Endothelial cell of hepatic sinusoid (primary cell): ENCODE results near the gene COMT.
"Not testable (repeated sequence)": the region's sequence is repeated elsewhere in the genome, so short reads cannot be mapped to it uniquely, and the experiment has no call there.

Experiments used
- in situ Hi-C: cut with HindIII; loops from 2 replicates; pipeline ENCODE4 v1.10.0; 2017; ENCODE audit warnings: low sequenced_read_pairs

The COMT gene

GRCh38 chr22:19928207-19928606, 13.4 kb upstream of the COMT start:
- in situ Hi-C loops: no loop called here

DNA sequence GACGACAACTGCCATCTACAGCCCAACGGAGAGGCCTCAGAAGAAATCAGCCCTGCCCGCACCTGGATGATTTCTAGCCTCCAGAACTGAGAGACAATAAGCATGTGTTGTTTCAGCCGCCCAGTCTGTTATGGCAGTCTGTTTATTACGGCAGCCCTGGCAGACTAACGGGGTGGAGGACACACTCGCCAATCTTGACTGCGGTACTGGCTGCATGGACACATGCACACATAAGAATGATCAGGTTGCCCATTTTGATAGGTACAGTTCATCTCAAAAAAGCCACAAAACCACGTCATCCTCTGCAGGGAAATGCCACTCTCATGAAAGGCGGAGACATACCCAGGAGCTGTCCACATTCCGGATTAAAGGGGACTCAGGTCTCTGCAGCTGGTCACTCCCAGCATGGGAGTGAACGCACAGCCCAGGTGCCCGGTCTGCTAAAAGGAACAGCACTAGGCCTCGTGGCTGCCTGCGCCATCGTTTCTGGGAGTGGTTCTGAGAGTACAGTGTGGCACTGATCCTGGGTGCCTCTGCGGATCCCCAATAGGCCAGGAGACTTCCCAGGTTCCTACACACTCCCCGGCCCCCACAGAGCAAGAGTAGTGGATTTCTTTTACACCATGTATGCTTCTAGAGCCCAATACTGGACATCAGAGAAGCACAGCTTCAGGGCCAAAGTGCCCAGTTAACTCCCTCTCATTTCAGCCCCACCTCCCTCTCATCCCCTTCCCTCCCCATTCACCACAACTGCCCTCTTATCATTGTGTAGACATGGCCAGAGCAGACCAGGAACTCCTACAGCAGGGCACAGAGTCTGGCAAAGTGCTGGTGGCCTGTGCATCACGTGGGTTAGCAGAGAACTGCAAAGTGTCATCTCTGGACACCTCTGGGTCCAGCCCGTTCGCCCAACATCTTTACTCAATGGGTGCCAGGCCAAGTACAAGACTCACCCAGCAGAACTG, 11.7 kb upstream of the COMT start:
- in situ Hi-C loops: loop anchor here (5.0 kb wide), 2 partner anchors 38 to 98 kb away; no protein-coding TSS in a partner anchor

- in situ Hi-C loops: loop anchor here (5.0 kb wide), 2 partner anchors 39 to 99 kb away; no protein-coding TSS in a partner anchor
Observed at GRCh38 chr22:19930551-19931486, 10.8 kb upstream of the COMT start.

GRCh38 chr22:19931514-19931913, 10.1 kb upstream of the COMT start:
- in situ Hi-C loops: loop anchor here (5.0 kb wide), 2 partner anchors 39 to 99 kb away; no protein-coding TSS in a partner anchor

GRCh38 chr22:19932367-19933206, 9.0 kb upstream of the COMT start:
- in situ Hi-C loops: loop anchor here (5.0 kb wide), 2 partner anchors 40 to 100 kb away; no protein-coding TSS in a partner anchor

GRCh38 chr22:19933341-19934241, 8.0 kb upstream of the COMT start:
- in situ Hi-C loops: loop anchor here (5.0 kb wide), 2 partner anchors 41 to 101 kb away; no protein-coding TSS in a partner anchor

DNA sequence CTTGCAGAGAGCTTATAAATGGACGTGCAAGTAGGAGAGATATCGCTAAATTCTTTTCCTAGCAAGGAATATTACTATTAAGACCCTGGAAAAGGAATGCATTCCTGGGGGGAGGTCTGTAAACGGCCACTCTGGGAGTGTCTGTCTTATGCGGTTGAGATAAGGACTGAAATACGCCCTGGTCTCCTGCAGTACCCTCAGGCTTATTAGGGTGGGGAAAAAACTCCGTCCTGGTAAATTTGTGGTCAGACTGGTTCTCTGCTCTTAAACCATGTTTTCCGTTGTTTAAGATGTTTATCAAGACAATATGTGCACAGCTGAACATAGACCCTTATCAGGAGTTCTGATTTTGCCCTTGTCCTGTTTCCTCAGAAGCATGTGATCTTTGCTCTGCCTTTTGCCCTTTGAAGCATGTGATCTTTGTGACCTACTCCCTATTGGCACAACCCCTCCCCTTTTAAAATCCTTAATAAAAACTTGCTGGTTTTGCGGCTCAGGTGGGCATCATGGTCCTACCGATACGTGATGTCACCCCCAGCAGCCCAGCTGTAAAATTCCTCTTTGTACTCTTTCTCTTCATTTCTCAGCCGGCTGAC, 6.4 kb upstream of the COMT start:
- in situ Hi-C loops: not testable (repeated sequence)

GRCh38 chr22:19936513-19936912, 5.1 kb upstream of the COMT start:
- in situ Hi-C loops: no loop called here

- in situ Hi-C loops: no loop called here
Observed at GRCh38 chr22:19937616-19938473, 3.7 kb upstream of the COMT start.

DNA sequence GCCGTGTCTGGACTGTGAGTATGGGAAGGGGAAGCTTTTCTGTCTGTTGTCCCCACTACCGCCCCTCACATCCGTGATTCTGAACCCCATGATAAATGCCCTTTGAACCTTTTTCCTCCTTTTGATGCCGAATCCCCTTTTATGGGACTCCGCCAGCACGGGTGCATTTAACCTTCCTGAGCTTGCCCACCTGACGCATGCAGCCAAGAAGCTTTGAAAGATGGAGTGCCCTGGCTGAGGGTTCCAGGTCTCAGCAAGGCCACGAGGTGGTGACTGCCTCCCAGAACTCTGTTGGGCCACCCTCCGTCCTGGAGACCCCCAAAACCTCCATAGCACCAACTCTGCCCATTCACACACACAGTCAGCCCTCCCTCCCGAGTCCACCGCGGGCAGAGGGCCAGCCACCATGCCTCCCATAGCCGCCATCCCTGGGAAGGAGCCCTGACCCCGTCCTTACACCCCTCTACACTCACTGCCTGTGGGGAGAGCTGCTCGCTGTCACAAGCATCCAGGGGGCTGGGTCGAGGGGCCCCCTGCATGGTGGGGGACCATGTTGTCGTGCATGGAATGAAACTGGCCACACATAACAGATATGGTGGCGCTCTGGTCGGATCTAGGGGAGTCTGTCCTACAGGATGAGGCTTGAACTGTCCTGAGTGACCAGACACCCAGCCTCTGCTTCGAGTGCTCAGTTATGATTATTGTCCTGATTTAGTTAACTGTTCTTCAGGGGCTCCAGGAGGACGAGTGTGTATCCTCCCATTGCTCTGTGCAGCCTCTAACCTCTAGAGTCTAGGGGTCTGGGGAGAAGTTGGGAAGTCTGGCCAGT, 822 bp upstream of the COMT start:
- in situ Hi-C loops: no loop called here

- in situ Hi-C loops: no loop called here
Observed at GRCh38 chr22:19942157-19943081, 847 bp downstream of the COMT start.

- in situ Hi-C loops: no loop called here
Observed at GRCh38 chr22:19943082-19944026, 1.8 kb downstream of the COMT start.

GRCh38 chr22:19948057-19948760, 6.6 kb downstream of the COMT start:
- in situ Hi-C loops: no loop called here

DNA sequence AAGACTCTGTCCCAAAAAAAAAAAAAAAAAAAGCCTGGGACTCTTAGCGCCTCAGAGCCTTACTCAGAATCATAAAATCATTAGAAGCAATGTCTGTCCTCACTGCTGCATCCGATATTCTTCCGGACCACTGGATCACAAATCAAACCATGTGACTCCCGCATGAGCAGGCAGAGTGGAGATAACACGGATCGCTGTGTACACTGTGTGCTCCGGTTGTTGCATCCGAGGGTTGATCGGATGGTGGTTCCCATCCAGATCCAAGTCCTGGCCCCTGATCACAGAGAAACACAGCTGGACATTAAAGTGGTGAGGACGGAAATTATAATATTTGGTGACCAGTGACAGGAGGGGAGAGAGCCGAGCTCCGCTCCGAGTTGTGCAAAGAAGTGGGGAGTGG, 9.8 kb downstream of the COMT start:
- in situ Hi-C loops: loop anchor here (5.0 kb wide), 1 partner anchor 166 kb away; the partner anchor contains the start of genes RANBP1 and TRMT2A
